Measurements from ENCODE around the gene PHACTR1.
A peak's percentile ranks its signal among the peaks of the same experiment; 100 is the strongest.

DNA sequence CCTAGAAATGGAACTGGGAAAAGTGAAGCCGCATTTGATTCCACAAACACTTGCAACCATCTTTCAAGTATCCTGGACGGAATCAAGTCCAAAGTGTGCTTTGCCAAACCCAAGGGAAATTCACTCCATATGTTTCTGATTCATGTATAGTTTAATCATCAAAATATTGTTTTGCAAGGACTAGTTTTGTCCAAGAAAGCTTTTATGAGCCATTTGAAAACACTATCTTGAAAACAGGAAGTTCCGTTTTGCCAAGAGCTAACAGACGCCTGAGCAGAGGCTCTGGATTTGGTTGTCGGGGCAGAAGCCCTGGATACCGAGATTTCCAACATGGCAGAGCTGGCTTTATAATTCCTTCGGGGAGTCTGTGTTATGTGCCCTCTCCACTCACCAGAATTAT is 251.1 kb downstream of the PHACTR1 start:
- TF ChIP-seq MEF2A (IDR thresholded peaks at IDR 0.05; ENCODE audit: borderline replicate concordance, low read depth), result no peak
- TF ChIP-seq, protein P1, sequence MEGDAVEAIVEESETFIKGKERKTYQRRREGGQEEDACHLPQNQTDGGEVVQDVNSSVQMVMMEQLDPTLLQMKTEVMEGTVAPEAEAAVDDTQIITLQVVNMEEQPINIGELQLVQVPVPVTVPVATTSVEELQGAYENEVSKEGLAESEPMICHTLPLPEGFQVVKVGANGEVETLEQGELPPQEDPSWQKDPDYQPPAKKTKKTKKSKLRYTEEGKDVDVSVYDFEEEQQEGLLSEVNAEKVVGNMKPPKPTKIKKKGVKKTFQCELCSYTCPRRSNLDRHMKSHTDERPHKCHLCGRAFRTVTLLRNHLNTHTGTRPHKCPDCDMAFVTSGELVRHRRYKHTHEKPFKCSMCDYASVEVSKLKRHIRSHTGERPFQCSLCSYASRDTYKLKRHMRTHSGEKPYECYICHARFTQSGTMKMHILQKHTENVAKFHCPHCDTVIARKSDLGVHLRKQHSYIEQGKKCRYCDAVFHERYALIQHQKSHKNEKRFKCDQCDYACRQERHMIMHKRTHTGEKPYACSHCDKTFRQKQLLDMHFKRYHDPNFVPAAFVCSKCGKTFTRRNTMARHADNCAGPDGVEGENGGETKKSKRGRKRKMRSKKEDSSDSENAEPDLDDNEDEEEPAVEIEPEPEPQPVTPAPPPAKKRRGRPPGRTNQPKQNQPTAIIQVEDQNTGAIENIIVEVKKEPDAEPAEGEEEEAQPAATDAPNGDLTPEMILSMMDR (IDR thresholded peaks at IDR 0.05), result no peak
- no peak for TF ChIP-seq RCOR1 (IDR thresholded peaks at IDR 0.05; ENCODE audit: low read length)
- TF ChIP-seq, protein P2, sequence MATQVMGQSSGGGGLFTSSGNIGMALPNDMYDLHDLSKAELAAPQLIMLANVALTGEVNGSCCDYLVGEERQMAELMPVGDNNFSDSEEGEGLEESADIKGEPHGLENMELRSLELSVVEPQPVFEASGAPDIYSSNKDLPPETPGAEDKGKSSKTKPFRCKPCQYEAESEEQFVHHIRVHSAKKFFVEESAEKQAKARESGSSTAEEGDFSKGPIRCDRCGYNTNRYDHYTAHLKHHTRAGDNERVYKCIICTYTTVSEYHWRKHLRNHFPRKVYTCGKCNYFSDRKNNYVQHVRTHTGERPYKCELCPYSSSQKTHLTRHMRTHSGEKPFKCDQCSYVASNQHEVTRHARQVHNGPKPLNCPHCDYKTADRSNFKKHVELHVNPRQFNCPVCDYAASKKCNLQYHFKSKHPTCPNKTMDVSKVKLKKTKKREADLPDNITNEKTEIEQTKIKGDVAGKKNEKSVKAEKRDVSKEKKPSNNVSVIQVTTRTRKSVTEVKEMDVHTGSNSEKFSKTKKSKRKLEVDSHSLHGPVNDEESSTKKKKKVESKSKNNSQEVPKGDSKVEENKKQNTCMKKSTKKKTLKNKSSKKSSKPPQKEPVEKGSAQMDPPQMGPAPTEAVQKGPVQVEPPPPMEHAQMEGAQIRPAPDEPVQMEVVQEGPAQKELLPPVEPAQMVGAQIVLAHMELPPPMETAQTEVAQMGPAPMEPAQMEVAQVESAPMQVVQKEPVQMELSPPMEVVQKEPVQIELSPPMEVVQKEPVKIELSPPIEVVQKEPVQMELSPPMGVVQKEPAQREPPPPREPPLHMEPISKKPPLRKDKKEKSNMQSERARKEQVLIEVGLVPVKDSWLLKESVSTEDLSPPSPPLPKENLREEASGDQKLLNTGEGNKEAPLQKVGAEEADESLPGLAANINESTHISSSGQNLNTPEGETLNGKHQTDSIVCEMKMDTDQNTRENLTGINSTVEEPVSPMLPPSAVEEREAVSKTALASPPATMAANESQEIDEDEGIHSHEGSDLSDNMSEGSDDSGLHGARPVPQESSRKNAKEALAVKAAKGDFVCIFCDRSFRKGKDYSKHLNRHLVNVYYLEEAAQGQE (IDR thresholded peaks at IDR 0.05; ENCODE audit: low read depth, low read length), result no peak
- peak; percentile 4 for TF ChIP-seq CHD2 (IDR thresholded peaks at IDR 0.05; ENCODE audit: low read length, partially characterized antibody)
- no peak for TF ChIP-seq EZH2phosphoT487 (IDR thresholded peaks at IDR 0.05; ENCODE audit: borderline replicate concordance, low read depth)
- no peak for TF ChIP-seq JUND (IDR thresholded peaks at IDR 0.05)
- TF ChIP-seq GATA2 (CRISPR knock-in tag; IDR thresholded peaks at IDR 0.05), result peak; percentile 25
- no peak for TF ChIP-seq POLR2AphosphoS5 (IDR thresholded peaks at IDR 0.05; ENCODE audit: low read depth, low read length)
- TF ChIP-seq MXI1 (IDR thresholded peaks at IDR 0.05; ENCODE audit: low read depth, low read length), result no peak
- TF ChIP-seq, protein P3, sequence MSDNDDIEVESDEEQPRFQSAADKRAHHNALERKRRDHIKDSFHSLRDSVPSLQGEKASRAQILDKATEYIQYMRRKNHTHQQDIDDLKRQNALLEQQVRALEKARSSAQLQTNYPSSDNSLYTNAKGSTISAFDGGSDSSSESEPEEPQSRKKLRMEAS (IDR thresholded peaks at IDR 0.05; ENCODE audit: low read depth), result no peak
- TF ChIP-seq, protein P4, sequence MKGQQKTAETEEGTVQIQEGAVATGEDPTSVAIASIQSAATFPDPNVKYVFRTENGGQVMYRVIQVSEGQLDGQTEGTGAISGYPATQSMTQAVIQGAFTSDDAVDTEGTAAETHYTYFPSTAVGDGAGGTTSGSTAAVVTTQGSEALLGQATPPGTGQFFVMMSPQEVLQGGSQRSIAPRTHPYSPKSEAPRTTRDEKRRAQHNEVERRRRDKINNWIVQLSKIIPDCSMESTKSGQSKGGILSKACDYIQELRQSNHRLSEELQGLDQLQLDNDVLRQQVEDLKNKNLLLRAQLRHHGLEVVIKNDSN (IDR thresholded peaks at IDR 0.05; ENCODE audit: borderline replicate concordance, low read depth), result no peak
- no peak for TF ChIP-seq TAF1 (IDR thresholded peaks at IDR 0.05; ENCODE audit: borderline replicate concordance, low read depth, low read length)

Measured in SK-N-SH (cell line).